GM12878 (cell line): ENCODE data around the gene COQ2. TPM values are rescaled to one million over a fixed set of nuclear protein-coding genes. Genes with fewer than 3 reads are reported as not detected.

Source experiments
- ATAC-seq: fragments of 200-7000 bp; cut with Tn5 transposase; 3 replicates; pipeline ENCODE4 v1.9.1; 2020; ENCODE audit warnings: mild to moderate bottlenecking, moderate library complexity
- BruUV-seq: library from RNA; stranded (reverse); fragments of 400-500 nt; replicated peaks from 2 replicates; lab custom pipeline; 2021; lab: Mats Ljungman, UMichigan
- CTCF ChIA-PET: fragments of 300-600 bp; sonication (Branson Sonifier 250); formaldehyde crosslinking; extraction: SDS; loops from one replicate; lab custom pipeline; 2021; ENCODE audit warnings: inconsistent platforms; lab: Yijun Ruan, JAX
- POLR2A ChIA-PET: fragments of 350-600 bp; formaldehyde crosslinking; extraction: SDS; loops from one replicate; lab custom pipeline; 2021; ENCODE audit warnings: inconsistent platforms; lab: Charles Lee
- RAD21 ChIA-PET: fragments of 300-600 bp; sonication (Branson Sonifier 250); formaldehyde crosslinking; loops from one replicate; lab custom pipeline; 2023; ENCODE audit warnings: antibody characterized with exemption; ENCODE audit not compliant: unreplicated experiment; lab: Charles Lee
- SMC1A ChIA-PET: fragments of 300-600 bp; sonication (Branson Sonifier 250); formaldehyde crosslinking; loops from one replicate; lab custom pipeline; 2023; ENCODE audit not compliant: unreplicated experiment, uncharacterized antibody; lab: Charles Lee
- DNase-seq: peaks from one replicate; pipeline ENCODE4 v3.0.0-alpha.2; 2011; ENCODE audit warnings: low read depth, low spot score
- FAIRE-seq: peaks from 3 replicates; lab custom pipeline; 2011; peaks lifted over from hg19 to GRCh38; lab: Jason Lieb, UNC
- H2AFZ ChIP-seq: 2 replicates; pipeline ENCODE4 v1.6.0; 2011; ENCODE audit warnings: low read depth, low read length, control low read depth; ENCODE audit not compliant: control insufficient read depth
- H3K27ac ChIP-seq: 2 replicates; pipeline ENCODE4 v1.5.1; 2011; ENCODE audit warnings: control low read depth; ENCODE audit not compliant: control insufficient read depth, insufficient read depth
- H3K27me3 ChIP-seq, 2 experiments: replicated peaks in 1 of 2; 2 replicates each; pipeline versions ENCODE4 v1.6.0 to v1.6.1; 2011; ENCODE audit warnings: low read length in 1 of 2; ENCODE audit not compliant: control insufficient read depth in 2 of 2, insufficient read depth in 2 of 2
- H3K36me3 ChIP-seq, 2 experiments: 2 replicates each; pipeline ENCODE4 v1.5.1; 2011; ENCODE audit warnings: low read length in 1 of 2; ENCODE audit not compliant: control insufficient read depth in 2 of 2, insufficient read depth in 2 of 2
- H3K4me1 ChIP-seq: 2 replicates; pipeline ENCODE4 v1.6.1; 2011; ENCODE audit warnings: mild to moderate bottlenecking, low read length, moderate library complexity, mixed read lengths; ENCODE audit not compliant: control insufficient read depth, insufficient read depth
- H3K4me2 ChIP-seq: 2 replicates; pipeline ENCODE4 v1.6.0; 2011; ENCODE audit warnings: control low read depth; ENCODE audit not compliant: control insufficient read depth, insufficient read depth
- H3K4me3 ChIP-seq: fragments of 200-600 bp; sonication (generic); 2 replicates; pipeline ENCODE4 v1.5.1; 2016
- H3K79me2 ChIP-seq: 2 replicates; pipeline ENCODE4 v1.6.0; 2011; ENCODE audit warnings: low read length; ENCODE audit not compliant: control insufficient read depth, insufficient read depth
- H3K9ac ChIP-seq: 2 replicates; pipeline ENCODE4 v1.8.0; 2011; ENCODE audit warnings: low read length, control low read depth, mixed read lengths; ENCODE audit not compliant: control insufficient read depth, insufficient read depth
- H3K9me3 ChIP-seq: replicated peaks from 3 replicates; pipeline ENCODE4 v1.5.1; 2011; ENCODE audit warnings: mild to moderate bottlenecking, low read length; ENCODE audit not compliant: control insufficient read depth, insufficient read depth
- H4K20me1 ChIP-seq: 2 replicates; pipeline ENCODE4 v1.6.0; 2011; ENCODE audit not compliant: control insufficient read depth, insufficient read depth
- CREM ChIP-seq: IDR thresholded peaks from 2 replicates; pipeline ENCODE4 v1.6.1; 2014; ENCODE audit warnings: antibody characterized with exemption, low read depth
- FOXK2 ChIP-seq: fragments of 450-650 bp; IDR thresholded peaks from 2 replicates; pipeline ENCODE4 v1.6.1; 2017; ENCODE audit warnings: mild to moderate bottlenecking, moderate library complexity
- HCFC1 ChIP-seq: fragments of 150-350 bp; IDR thresholded peaks from 2 replicates; pipeline ENCODE4 v1.6.1; 2014; ENCODE audit warnings: low read length
- HDAC6 ChIP-seq: fragments of 200-600 bp; sonication (generic); IDR thresholded peaks from one replicate; pipeline ENCODE4 v1.8.0; 2017; ENCODE audit warnings: antibody characterized with exemption; ENCODE audit not compliant: unreplicated experiment
- NFXL1 ChIP-seq: fragments of 450-650 bp; IDR thresholded peaks from 2 replicates; pipeline ENCODE4 v1.6.1; 2017; ENCODE audit warnings: antibody characterized with exemption, mild to moderate bottlenecking, borderline replicate concordance
- NR2C2 ChIP-seq: IDR thresholded peaks from 2 replicates; pipeline ENCODE4 v1.6.1; 2011; ENCODE audit warnings: borderline replicate concordance, low read depth; ENCODE audit not compliant: control insufficient read depth, insufficient read length
- PAX5 ChIP-seq: IDR thresholded peaks from 2 replicates; pipeline ENCODE4 v1.6.1; 2011; ENCODE audit warnings: low read depth, low read length, borderline replicate concordance
- POLR2AphosphoS5 ChIP-seq: IDR thresholded peaks from 2 replicates; pipeline ENCODE4 v1.6.1; 2011; ENCODE audit warnings: mild to moderate bottlenecking, low read length, inconsistent platforms
- RFX5 ChIP-seq: IDR thresholded peaks from 2 replicates; pipeline ENCODE4 v1.6.1; 2011; ENCODE audit warnings: low read depth, low read length, improper control_type of control experiment
- SREBF2 ChIP-seq: IDR thresholded peaks from 2 replicates; pipeline ENCODE4 v1.6.1; 2012; ENCODE audit warnings: mild to moderate bottlenecking, low read length
- STAT3 ChIP-seq: IDR thresholded peaks from 2 replicates; pipeline ENCODE4 v1.6.1; 2011; ENCODE audit warnings: low read depth, low read length, improper control_type of control experiment
- SUPT20H ChIP-seq: IDR thresholded peaks from 2 replicates; pipeline ENCODE4 v1.6.1; 2011; ENCODE audit warnings: low read depth, mild to moderate bottlenecking, low read length, moderate library complexity, borderline replicate concordance; ENCODE audit not compliant: control insufficient read depth
- TCF3 ChIP-seq: IDR thresholded peaks from 2 replicates; pipeline ENCODE4 v1.6.1; 2012; ENCODE audit warnings: low read depth, mild to moderate bottlenecking, low read length, borderline replicate concordance; ENCODE audit not compliant: insufficient read depth
- ZBED1 ChIP-seq: IDR thresholded peaks from 2 replicates; pipeline ENCODE4 v1.6.1; 2016; ENCODE audit warnings: borderline replicate concordance
- ZNF217 ChIP-seq: fragments of 450-650 bp; IDR thresholded peaks from 2 replicates; pipeline ENCODE4 v1.6.1; 2017; ENCODE audit warnings: antibody characterized with exemption, mild to moderate bottlenecking
- WGBS: methylation state at CpG from one replicate; pipeline ENCODE4 v1.1.6; 2016; ENCODE audit warnings: low lambda C conversion rate; ENCODE audit not compliant: insufficient replicate concordance, insufficient coverage; ENCODE audit errors: missing lambda C conversion rate; 5-methylcytosine and 5-hydroxymethylcytosine counted together
- in situ Hi-C: fragments of 300-500 bp; cut with MboI; formaldehyde crosslinking; loops from 9 replicates; pipeline ENCODE4 v1.14.3; 2018; ENCODE audit warnings: mixed read lengths
- intact Hi-C: fragments of 100-400 bp; cut with micrococcal nuclease; formaldehyde crosslinking; loops from one replicate; pipeline ENCODE4 v1.14.2; 2022; ENCODE audit not compliant: unreplicated experiment
- polyA plus RNA-seq, 11 experiments: library from polyadenylated mRNA; depleted of rRNA in 4 of 11; unstranded in 6 of 11; stranded (reverse) in 5 of 11; fragments of >200 nt; fragmentation: Nextera tagmentation in 4 of 11; fragmentation: Illumina TruSeq in 1 of 11; extraction: Ambion mirVana in 4 of 11; extraction: Trizol in 1 of 11; gene quantifications; 1 replicate in 1 of 11; 2 replicates in 10 of 11; pipeline versions ENCODE4 v1.2.1 to v1.2.3, GENCODE V29; 2011 to 2016; ENCODE audit warnings: inconsistent platforms in 2 of 11, missing spikeins in 2 of 11, low read depth in 1 of 11
- total RNA-seq, 4 experiments: library from RNA; depleted of rRNA in 3 of 4; stranded (reverse); fragments of >200 nt in 3 of 4; fragmentation: Illumina TruSeq in 1 of 4; extraction: Trizol in 1 of 4; gene quantifications; 2 replicates each; pipeline versions ENCODE4 v1.2.1 to v1.2.3, GENCODE V29; 2013 to 2021
- TF ChIP-seq, protein P1 (sequence below): IDR thresholded peaks from 2 replicates; pipeline ENCODE4 v1.6.1; 2012; ENCODE audit warnings: low read depth, low read length, improper control_type of control experiment
- TF ChIP-seq, protein P2 (sequence below): IDR thresholded peaks from 2 replicates; pipeline ENCODE4 v1.6.1; 2011; ENCODE audit warnings: borderline replicate concordance, low read depth, mild to moderate bottlenecking, moderate library complexity, mixed read lengths, low read length; ENCODE audit not compliant: insufficient read depth; ENCODE audit errors: extremely low read length

COQ2 gene
- total and polyA plus RNA-seq, 10 of the 15 experiments (the other 5 are each of a cell fraction or from before 2014, with no cell fraction given) = 5.0 to 46.7 (median 19.1) TPM

DNA sequence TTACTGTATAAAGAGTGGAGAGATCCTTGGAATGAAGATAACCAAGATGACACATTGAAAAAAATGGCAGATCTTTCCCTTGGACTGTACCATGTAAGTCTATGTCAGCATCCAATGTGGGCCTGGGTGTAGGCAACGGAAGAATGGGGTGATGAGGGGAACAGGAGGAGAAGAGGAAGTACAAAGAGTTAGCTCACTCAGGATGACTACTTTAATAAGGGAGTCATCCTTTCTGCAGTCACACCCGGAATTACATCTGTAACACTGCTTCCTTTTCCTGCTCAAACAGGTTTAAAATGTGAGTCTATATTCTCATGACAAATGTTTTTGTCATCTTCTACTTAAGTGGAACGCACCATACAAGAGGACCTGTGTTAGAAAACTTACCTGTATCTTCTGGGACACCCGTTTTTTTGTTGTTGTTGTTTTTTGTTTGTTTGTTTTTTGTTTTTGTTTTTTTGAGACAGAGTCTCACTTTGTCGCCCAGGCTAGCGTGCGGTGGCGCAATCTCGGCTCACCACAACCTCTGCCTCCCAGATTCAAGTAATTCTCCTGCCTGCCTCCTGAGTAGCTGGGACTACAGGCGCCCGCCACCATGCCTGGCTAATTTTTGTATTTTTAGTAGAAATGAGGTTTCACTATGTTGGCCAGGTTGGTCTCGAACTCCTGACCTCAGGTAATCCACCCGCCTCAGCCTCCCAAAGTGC, 32.0 kb upstream of the COQ2 start:
- in situ Hi-C loops (no loop called here), intact Hi-C loops (no loop called here)
- no peaks in the 10 kb centered on the region for H3K27me3 ChIP-seq
- RAD21 ChIA-PET = no interaction called here
- H3K4me3 ChIP-seq = no peak overlapping the region
- CTCF ChIA-PET = no interaction called here
- no peak overlapping the region for H3K27ac ChIP-seq
- H4K20me1 ChIP-seq = no peaks in the 10 kb centered on the region
- no peak for ATAC-seq
- no peak for DNase-seq
- no peak overlapping the region for H2AFZ ChIP-seq
- SMC1A ChIA-PET = no interaction called here
- POLR2A ChIA-PET = no interaction called here
- no peak for FAIRE-seq
- H3K79me2 ChIP-seq = no peaks in the 10 kb centered on the region
- no peak overlapping the region for H3K4me2 ChIP-seq
- 67% methylated on average over 13 of the region's 13 CpGs for WGBS
- BruUV-seq = no TSS peak
- H3K9me3 ChIP-seq = no peaks in the 10 kb centered on the region
- H3K36me3 ChIP-seq = no peaks in the 10 kb centered on the region
- H3K9ac ChIP-seq = no peak overlapping the region
- no peaks in the 10 kb centered on the region for H3K4me1 ChIP-seq
- TF ChIP-seq STAT3 (no peak), CREM (no peak)

DNA sequence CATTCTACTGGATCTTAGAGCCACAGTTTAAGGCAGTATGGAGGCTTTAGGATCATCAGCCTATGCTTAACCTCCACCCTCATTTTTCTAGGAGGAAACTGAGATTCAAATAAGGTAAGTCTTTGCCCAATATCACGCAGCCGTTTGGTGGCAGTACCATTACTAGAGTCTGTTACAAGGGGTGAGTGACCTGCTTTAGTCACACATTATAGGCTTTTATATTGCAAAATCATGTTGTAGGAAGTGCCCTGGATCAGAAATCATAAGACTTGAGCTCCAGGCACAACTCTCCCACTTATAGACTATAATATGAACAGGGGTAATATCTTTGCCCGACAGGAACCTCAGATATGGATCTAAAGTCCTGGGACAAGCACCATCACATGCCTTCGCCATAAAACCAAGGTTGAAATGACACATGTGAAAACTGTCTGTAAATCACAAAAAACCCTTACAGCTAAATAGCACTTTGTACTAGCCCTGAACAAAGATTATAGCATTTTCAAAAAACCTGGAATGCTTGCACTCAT, 30.8 kb upstream of the COQ2 start:
- Histone ChIP-seq H3K4me3 (no peak overlapping the region), H2AFZ (no peak overlapping the region), H3K27me3 (no peaks in the 10 kb centered on the region), H3K27ac (no peak overlapping the region), H3K9me3 (no peaks in the 10 kb centered on the region), H3K36me3 (no peaks in the 10 kb centered on the region), H4K20me1 (no peaks in the 10 kb centered on the region), H3K4me2 (no peak overlapping the region), H3K79me2 (no peaks in the 10 kb centered on the region), H3K4me1 (no peaks in the 10 kb centered on the region), H3K9ac (no peak overlapping the region)
- DNase-seq (no peak), FAIRE-seq (no peak), ATAC-seq (no peak)
- intact Hi-C loops = no loop called here
- in situ Hi-C loops = no loop called here
- ChIA-PET POLR2A (no interaction called here), CTCF (interaction anchor here (1.1 kb wide), 1 partner anchor 14 kb away, joined by 3 read pairs; no protein-coding TSS in a partner anchor), RAD21 (no interaction called here), SMC1A (no interaction called here)
- BruUV-seq = no TSS peak
- WGBS = 95% methylated on average over 4 of the region's 4 CpGs
- TF ChIP-seq TCF3 (no peak), SUPT20H (no peak), HCFC1 (no peak), HDAC6 (no peak), PAX5 (no peak), ZNF217 (no peak), POLR2AphosphoS5 (no peak), NR2C2 (no peak), FOXK2 (no peak), RFX5 (no peak), SREBF2 (no peak), NFXL1 (no peak), ZBED1 (no peak)
- TF ChIP-seq, protein P1, sequence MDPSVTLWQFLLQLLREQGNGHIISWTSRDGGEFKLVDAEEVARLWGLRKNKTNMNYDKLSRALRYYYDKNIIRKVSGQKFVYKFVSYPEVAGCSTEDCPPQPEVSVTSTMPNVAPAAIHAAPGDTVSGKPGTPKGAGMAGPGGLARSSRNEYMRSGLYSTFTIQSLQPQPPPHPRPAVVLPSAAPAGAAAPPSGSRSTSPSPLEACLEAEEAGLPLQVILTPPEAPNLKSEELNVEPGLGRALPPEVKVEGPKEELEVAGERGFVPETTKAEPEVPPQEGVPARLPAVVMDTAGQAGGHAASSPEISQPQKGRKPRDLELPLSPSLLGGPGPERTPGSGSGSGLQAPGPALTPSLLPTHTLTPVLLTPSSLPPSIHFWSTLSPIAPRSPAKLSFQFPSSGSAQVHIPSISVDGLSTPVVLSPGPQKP = no peak
- TF ChIP-seq, protein P2, sequence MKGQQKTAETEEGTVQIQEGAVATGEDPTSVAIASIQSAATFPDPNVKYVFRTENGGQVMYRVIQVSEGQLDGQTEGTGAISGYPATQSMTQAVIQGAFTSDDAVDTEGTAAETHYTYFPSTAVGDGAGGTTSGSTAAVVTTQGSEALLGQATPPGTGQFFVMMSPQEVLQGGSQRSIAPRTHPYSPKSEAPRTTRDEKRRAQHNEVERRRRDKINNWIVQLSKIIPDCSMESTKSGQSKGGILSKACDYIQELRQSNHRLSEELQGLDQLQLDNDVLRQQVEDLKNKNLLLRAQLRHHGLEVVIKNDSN = no peak
